Heart left ventricle (tissue), 13 donors: ENCODE results near the gene RNASE4.

Source experiments
- POLR2A ChIP-seq, 2 donors: fragments of 450-650 bp; IDR thresholded peaks; one replicate each; pipeline ENCODE4 v1.6.1; 2017; ENCODE audit warnings: antibody characterized with exemption in 2 of 2, mild to moderate bottlenecking in 2 of 2, moderate library complexity in 2 of 2
- TF ChIP-seq, protein P1 (sequence below), 12 donors: fragments of 200-600 bp; sonication (generic) in 4 of 12; IDR thresholded peaks; one replicate each; pipeline versions ENCODE4 v1.5.0 to v1.8.0; 2018 to 2022; ENCODE audit warnings: antibody characterized with exemption in 12 of 12, mild to moderate bottlenecking in 5 of 12
- donor health status: ischemic (EF 13 %, LVEDD 7.1; RV severe dilation, severe dysfunction).
- donor health status: DM: no; HTN: yes; CAD: no.
- donor health status: DM: no; HTN: no; CAD: no.
- donor health status: ischemic (EF 25% LVEDD 6.9; RV normal size, moderate dysfunction).
- donor health status: ischemic (EF 25% LVEDD 5.7; RV mildly dilated, moderate dysfunction).
- donor health status: ischemic (EF 35%, LVEDD 5.7; RV mildly dilated, moderate dysfunction).
- donor health status: nonischemic (EF 11% LVEDD 7.7; RV severe dilation, severe dysfunction).
- donor health status: DM: yes; HTN: yes; CAD: no.
- donor health status: PGD.
- donor health status: ischemic (EF 29% LVEDD 5.4; RV normal size, mild dysfunction).
- donor health status: nonischemic (EF 23%, LVEDD 6.1; RV moderate dilation, normal function).

DNA sequence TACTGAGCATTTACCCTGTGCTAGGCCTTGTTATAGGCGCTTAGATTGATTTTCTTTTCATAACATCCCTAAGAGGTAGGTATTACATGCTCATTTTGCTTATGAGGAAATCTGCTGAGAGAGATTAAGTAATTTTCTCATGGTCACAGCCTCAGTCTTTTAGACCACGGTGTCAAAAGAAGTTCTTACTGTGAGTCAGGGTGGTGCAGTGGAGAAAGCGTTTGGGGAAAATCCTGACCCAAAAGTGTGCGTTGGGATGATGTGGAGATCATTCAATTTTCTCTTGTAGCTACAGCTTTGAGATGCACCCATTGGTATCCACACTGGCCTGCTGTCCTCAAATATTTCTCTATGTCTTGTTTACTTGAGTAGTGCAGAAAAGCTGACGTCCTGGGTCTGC, 12.4 kb downstream of the RNASE4 start:
- TF ChIP-seq POLR2A (IDR thresholded peaks at IDR 0.05): no peak
- TF ChIP-seq, protein P1, sequence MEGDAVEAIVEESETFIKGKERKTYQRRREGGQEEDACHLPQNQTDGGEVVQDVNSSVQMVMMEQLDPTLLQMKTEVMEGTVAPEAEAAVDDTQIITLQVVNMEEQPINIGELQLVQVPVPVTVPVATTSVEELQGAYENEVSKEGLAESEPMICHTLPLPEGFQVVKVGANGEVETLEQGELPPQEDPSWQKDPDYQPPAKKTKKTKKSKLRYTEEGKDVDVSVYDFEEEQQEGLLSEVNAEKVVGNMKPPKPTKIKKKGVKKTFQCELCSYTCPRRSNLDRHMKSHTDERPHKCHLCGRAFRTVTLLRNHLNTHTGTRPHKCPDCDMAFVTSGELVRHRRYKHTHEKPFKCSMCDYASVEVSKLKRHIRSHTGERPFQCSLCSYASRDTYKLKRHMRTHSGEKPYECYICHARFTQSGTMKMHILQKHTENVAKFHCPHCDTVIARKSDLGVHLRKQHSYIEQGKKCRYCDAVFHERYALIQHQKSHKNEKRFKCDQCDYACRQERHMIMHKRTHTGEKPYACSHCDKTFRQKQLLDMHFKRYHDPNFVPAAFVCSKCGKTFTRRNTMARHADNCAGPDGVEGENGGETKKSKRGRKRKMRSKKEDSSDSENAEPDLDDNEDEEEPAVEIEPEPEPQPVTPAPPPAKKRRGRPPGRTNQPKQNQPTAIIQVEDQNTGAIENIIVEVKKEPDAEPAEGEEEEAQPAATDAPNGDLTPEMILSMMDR (IDR thresholded peaks at IDR 0.05): no peak
